NCI-H1694 (cell line): ENCODE results near the gene SLC10A3.
A peak's percentile ranks its signal among the peaks of the same experiment; 100 is the strongest.

Source experiments
- DNase-seq: peaks from one replicate; lab custom pipeline; 2025; lab: John Stamatoyannopoulos, UW

Gene SLC10A3

DNA sequence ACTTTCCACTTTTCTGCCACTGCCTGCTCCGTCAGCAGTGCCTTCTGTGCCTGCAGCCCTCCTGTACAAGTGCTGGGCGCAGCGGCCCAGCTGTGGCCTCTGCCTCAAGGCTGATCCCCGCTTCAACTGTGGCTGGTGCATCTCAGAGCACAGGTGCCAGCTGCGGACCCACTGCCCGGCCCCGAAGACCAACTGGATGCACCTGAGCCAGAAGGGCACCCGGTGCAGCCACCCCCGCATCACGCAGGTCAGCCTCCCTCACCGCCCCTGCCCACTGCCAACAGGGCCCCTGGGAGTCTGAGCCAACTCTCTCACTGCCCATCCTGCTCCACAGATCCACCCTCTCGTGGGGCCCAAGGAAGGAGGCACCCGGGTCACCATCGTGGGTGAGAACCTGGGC lies 24.8 kb downstream of the SLC10A3 start:
- no peak for DNase-seq

DNA sequence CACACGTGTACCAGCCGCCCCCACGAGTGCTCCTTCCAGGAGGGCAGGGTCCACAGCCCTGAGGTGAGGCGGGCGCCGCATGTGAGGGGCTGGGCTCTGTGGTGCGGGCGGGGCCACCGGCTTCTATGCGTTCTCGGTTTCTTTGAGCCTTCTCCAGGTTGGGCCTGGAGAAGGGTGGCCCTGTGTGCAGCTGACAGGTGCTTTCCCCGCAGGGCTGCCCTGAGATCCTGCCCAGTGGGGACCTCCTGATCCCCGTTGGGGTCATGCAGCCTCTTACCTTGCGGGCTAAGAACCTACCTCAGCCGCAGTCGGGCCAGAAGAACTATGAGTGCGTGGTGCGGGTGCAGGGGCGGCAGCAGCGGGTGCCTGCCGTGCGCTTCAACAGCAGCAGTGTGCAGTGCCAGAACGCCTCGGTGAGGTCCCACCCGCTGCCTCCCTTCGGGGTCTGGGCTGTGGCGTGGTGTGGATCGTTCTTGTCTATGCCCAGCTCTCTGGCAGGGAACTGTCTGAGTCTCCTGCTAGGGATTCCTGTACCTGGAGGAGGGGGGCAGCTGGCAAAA lies 25.5 kb downstream of the SLC10A3 start:
- no peak for DNase-seq

DNA sequence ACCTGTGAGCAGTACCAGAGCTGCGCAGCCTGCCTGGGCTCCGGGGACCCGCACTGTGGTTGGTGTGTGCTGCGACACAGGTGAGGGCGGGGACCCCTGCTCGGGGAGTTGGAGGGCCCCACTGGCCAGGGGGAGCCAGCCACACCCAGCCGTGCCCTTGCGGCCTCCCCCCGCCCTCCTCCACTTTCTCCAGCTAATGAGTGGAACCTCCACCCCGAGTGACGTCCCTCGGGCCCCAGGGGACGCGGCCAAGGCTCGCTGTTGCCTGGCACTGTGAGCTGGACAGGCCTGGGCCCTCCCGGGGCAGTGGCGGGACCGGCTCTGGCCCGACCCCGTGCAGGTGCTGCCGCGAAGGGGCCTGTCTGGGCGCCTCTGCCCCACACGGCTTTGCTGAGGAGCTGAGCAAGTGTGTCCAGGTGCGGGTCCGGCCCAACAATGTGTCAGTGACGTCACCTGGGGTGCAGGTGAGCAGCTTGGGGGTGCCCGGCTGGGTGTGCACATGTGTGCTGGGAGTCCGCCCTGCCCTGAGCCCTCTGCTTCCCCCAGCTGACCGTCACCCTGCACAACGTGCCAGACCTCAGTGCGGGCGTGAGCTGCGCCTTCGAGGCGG lies 26.7 kb downstream of the SLC10A3 start:
- no peak for DNase-seq

DNA sequence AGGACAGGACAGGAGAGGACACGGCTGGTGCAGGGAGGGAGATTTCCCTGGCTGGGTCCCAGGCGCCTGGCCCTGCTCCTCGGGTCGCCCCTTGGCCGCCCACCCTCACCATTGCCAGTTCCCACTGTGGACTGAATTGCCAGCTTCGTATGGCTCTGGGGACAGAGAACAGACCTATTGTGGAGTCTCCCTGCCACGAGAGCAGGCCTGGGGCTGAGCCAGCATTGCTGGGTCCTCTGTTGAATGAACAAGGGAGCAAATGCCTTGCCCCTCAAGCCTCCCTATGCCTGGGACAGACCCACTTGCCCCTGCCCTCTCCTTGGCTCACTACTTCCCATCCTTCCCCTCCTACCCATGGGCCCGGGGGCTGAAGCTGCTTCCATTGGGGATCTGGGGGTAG lies 28.0 kb downstream of the SLC10A3 start:
- DNase-seq = no peak

DNA sequence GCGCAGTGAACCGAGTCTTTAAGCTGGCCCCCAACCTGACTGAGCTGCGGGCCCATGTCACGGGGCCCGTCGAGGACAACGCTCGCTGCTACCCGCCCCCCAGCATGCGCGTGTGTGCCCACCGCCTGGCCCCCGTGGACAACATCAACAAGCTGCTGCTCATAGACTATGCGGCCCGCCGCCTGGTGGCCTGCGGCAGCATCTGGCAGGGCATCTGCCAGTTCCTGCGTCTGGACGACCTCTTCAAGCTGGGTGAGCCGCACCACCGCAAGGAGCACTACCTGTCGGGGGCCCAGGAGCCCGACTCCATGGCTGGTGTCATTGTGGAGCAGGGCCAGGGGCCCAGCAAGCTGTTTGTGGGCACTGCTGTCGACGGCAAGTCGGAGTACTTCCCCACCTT lies 30.1 kb downstream of the SLC10A3 start:
- DNase-seq = peak; percentile 26

DNA sequence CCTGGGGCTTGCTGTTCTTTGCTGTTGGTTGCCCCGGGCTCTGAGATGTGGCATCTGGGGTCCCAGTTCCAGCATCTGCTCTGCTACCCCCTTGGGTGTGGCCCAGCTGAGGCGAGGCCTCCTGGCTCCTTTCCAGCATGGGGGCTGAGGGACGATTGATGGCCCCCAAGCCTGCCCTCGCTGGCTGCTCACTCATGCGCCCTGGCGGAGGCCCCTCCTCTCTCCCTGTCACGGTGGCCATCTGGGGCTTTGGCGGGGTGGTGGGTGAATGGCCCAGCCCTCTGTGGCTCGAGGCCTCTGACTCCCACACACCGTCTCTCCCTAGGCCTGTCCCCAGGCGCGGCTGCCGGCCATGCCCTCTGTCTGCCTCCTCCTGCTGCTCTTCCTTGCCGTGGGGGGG lies 30.6 kb downstream of the SLC10A3 start:
- DNase-seq = peak; percentile 40

DNA sequence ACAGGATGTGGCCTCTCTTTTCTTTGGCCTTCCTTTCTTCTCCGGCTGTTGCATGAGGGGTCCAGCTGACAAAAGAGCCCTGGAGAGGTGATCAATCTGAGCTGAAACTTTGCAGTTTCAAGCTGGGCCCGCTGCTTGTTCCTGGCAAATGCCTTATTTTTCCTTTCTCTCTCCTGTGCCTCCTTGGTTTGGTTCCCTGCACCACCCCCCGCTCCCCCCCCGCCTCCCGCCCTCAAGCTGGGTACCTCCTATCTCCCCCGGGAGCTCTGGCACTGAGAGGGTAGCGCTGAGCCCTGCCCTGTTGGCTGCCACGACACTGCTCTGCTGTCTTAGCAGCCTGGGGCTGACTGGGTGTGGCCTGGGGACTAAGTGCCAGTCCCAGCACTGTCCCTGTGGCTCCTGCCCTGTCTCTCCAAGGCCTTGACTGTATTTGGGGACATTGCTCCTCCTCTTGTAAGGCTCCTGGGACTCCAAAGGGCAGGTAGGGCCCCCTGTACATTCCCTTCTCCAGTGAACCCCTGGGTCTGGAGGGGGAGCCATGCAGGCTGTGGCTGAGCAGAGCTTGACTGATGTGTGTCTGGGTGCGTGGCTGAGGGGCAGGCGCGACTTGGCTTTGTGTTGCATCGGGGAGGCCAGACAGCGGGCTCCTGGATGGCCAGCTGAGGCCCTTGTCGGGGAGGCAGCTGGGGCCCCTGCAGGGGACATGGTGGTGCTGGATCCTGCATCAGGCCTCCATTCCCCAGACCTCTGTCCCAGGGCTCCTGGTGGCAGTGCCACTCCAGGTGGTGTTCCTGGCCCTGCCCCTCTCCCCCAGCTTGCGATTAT lies 31.3 kb downstream of the SLC10A3 start:
- peak; percentile 47 for DNase-seq

DNA sequence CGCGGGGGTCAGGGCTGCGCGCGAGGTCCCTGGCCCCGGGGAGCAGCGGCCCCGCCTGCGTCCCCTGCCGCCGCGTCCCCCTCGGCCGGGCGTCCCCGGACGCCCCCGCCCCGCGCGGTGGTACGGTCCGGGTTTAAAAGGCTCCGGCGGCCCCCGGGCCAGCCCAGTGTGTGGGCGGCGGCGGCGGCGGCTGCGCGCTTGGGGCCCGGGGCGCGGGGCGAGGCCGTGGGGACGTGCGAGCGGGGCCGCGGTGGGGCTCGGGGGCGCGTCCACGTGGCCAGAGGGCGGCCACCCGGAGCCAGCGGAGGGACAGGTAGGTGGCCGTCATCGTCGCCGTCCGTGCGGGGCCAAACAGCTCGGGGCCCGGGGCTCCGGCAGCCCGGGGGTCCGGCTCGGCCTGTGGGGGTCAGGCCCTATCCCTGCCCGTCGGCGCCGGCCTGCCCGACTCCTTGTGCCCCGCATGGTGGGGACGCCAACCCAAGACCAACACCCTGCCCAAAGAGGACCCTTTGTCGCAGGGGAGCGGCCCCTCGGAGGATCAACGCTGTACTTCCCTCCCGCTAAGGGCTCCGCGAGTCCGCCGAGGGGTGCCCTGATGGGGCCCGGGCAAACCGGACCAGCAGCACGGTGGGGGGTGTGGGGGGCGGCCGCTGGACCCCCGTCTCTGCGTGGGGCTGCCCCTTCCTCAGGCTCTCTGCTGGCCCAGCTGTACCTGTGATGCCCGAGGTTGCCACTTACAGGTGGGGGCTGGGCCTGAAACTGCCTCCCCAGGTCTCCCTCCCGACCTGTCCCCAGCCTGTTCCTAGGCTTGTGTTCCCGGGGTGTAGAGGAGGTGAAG lies 32.1 kb downstream of the SLC10A3 start, which contains the start of gene PLXNA3:
TSS of gene PLXNA3 (plus strand) at position 166 of the 838 bp plus-strand sequence. CDS start 1,903 bp downstream, outside the sequence.
- no peak for DNase-seq

DNA sequence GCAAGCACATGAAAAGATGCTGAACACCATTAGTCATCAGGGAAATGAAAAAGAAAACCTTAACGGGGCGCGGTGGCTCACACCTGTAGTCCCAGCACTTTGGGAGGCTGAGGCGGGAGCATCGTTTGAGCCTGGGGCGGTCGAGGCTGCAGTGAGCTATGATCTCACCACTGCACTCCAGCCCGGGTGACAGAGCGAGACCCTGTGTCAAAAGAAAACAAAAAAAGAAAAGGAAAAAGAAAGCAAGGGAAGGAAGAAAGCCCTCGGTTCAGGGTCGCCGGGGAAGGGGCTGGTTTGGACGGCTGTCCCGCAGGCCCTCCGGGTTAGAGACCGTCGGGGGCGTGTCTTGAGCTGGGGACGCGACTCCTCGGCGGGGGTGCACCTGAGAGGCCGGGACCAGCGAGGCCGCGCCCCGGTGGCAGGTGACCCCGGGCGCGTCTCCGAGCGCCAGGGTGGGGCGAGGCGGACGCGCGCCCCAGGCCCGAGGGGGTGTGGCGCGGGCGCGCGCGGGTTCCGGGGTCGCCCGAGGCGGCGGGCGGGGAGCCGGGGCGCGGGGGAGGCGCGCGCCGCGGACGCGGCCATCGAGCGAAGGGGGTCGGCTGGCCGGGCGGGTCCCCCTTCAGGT lies 32.8 kb downstream of the SLC10A3 start:
- no peak for DNase-seq

DNA sequence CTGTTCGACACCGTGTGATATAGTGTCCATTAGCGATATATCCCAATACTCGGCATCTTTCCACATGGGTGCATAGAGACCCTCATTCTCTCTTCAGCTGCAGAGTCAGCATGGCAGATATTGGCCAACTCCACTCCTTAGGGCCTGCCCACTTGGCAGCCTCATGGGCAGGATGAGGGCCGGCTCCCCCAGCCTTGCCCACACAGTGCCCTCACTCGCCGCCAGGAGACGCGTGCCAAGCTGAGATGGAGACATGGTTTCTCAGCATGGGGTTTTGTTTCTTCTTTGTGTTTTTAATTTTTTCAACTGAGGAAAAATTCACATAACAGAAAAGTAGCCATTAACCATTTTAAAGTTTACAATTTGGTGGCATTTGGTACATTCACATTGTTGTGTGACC lies 37.6 kb downstream of the SLC10A3 start:
- no peak for DNase-seq

DNA sequence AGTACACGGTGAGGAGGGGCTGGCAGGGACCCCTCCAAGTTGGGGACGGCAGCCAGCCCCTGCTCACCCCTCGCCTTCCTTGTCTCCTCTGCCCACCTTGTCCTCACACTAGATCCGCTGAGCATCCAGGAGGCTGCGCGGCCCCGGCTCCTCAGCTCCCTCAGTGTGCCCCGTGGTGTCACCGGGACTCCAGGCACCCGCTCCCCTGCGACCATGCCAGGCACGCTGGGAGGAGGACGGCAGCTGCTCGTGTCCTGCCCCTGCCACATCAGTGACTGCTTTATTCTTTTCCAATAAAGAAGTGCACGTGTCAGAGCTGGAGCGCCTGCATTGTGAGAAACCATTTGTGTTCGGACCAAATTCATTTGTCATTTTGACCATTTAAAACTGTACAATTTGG lies 40.1 kb downstream of the SLC10A3 start:
- no peak for DNase-seq

DNA sequence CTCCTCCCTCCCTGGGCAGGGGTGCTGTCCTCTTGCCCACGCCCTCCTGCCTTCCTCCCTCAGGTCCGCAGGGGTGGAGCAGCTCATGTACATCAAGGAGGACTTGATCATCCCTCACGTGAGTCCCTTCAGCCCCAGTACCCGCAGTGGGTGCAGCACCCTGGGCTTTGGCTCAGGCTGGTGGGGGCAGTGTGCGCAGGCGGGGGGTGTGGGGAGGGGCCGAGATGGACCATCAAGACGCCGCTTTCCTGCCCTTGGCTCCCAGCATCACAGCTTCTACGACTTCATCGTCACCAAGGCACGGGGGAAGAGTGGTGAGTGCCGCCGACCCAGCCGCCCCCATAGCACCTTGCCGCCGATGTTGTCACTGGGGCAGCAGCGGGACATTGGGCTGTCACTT lies 40.8 kb downstream of the SLC10A3 start:
- DNase-seq = no peak

DNA sequence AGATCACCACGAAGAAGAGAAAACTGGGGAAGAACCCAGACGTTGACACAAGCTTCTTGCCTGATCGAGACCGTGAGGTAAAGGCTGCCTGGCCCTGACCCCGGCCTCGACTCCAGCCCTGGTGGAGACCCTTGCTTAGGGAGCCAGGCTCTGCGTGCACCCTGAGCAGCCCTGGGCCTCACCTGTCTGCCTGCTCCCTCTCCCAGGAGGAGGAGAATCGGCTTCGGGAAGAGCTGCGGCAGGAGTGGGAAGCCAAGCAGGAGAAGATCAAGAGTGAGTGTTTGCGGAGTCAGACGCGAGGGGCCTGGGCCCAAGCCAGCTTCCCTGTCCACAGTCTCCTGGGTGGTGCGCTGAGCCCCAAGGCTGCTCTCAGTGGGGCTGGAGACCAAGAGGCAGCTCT lies 41.9 kb downstream of the SLC10A3 start:
- DNase-seq = no peak

DNA sequence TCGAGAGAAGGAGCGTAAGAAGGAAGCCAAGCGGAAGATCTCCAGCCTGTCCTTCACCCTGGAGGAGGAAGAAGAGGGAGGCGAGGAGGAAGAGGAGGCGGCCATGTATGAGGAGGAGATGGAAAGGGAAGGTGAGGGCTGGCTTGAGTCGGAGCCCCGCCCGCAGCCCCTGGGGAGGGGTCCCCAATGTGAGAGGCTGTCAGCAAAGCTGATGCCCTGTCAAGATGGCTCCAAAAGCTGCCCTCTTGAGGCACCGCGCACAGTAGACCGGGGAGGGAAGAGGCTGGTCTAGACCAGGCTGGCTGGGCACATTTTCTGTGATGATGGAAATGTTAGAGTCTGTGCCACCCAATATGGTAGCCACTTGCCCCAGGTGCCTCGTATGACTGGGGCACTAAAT lies 44.0 kb downstream of the SLC10A3 start:
- no peak for DNase-seq

DNA sequence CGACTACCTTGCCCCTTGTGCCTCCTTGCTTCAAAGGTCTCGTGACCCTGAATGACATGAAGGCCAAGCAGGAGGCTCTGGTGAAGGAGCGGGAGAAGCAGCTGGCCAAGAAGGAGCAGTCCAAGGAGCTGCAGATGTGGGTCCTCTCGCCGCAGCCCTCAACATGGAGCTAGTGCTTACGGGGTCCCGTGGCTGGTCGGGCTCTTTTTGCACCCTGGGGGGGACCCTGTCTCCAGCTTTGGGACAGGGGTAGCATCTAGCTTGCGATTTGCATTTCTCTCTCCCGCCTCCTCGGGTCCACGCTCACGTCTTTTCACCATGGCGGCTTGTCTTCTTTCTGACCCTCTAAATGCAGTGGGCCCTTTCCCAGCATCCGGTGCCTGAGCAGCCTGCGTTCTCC lies 44.7 kb downstream of the SLC10A3 start:
- no peak for DNase-seq

DNA sequence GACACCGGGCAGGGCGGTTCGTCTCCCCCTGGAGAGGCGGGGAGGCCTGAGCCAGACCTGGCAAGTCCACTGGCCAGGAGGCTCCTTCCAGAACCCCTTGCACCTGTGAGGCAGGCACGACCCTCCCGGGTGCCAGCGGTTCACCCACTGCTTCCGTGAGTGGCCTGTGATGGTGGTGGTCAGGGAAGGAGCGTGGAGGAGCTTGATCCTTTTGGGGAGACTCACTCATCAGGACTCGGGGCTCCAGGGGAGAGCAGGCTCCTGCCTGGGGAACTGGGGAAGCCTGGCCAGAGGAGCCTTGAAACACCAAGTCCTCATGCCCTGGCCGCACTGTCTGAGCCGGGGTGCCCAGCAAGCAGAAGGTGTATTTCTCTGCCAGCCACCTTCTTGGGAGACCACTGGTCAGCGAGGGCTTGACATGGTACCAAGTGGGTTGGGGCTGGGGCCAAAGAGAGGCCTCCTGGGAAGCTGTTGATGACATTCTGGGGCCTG lies 45.6 kb downstream of the SLC10A3 start:
- no peak for DNase-seq

DNA sequence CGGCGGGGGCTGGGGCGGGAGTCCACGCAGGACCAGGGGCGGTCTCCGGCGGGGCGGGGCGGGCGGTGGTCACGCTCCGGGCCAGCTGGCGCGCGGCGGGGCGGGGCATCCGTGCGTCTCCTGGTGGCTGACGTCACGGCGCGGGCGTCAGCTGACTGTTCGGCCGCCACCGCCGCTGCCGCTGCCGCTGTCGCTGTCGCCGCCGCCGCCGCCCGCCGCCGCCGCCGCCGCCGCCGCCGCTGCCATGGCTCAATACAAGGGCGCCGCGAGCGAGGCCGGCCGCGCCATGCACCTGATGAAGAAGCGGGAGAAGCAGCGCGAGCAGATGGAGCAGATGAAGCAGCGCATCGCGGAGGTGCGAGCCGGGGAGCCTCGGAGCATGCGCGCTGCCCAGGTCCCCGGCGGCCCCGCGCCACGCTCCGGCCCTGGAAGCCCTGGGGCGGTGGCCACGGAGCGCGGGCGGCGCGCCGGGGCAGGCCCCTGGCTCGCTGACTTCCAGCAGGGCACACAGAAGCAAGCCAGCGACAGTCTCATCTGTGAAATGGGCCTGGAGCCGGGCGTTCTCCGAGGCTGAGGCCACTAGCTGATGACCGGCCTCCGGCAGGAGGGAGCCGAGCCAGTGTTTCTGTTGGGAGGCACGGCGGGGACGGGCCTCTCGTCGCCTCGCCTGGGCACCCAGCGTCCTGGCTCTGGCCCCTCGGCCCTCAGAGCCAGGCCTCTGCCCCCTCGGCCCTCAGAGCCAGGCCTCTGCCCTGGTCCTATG lies 46.3 kb downstream of the SLC10A3 start, which contains the start of gene FAM50A:
TSS of gene FAM50A (plus strand) at position 150 of the 763 bp plus-strand sequence. CDS start at position 245, 95 bp downstream.
- DNase-seq = no peak

DNA sequence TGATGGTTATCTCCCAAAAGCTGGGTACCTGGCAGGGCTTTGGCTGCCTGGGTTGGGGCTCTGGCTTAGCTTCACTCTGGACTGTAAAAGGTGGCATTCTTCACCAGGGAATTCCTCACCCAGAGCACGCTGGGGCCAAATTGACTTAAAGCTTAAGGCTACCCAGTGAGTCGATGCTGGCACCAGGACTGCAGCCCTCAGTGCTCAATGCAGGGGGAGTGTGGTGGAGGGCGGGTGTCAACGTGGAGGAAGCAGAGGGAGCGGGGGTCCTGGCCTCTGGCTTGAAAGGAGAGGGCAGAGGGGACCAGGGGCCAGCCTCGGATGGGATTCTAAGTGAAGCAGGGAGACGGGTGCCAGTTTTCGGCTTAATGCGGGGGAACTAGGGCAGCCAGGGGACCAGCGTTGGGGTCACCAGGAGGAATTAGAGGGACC lies 46.9 kb downstream of the SLC10A3 start:
- DNase-seq = no peak

DNA sequence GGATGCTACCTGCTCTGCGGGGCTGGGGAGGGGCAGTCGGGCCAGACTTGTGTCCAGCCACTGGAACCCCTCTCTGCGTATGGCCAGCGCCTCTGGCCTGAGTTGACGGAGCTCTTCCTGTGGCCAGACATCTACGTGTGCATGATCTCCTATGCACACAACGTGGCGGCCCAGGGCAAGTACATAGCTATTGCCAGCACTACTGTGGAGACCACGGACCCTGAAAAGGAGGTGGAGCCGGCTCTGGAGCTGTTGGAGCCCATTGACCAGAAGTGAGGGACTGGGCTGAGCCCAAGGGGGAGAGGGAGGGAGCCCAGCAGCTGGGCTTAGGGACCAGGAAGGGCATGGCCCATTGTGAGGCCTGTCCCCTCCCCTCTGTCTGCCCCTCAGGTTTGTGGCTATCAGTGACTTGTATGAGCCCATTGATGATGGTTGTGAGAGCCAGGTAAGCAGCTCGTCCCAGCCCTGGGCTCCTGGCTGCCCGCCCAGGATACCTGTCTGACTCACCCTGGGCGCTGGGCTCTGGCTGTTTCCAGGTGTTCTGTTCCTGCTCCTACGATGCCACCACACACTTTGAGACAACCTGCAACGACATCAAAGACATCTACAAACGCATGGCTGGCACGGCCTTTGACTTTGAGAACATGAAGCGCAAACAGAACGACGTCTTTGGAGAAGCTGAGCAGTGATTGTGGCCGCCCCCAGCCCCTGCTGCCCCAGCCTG lies 48.3 kb downstream of the SLC10A3 start:
- DNase-seq = no peak

DNA sequence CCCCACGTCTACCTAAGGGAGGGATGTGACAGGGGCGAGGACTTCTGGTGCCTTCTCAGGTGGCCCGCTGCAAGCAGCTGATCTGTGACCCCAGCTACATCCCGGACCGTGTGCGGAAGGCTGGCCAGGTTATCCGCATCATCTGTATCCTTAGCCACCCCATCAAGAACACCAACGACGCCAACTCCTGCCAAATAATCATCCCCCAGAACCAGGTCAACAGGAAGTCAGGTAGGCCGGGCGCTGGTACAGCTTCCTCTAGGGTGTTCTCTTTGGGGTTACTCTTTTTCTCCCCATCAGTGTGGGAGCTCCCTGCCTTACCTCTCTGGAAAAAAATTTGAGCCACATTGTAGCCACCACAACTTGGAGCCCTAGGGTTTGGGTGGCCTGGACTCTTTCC lies 48.9 kb downstream of the SLC10A3 start:
- DNase-seq = no peak
